ENCODE data around the gene RYR3.

GRCh38 chr15:33518421-33518820 lies 207.7 kb downstream of the RYR3 start:
- TF ChIP-seq CTCF (IDR thresholded peaks at IDR 0.05; ENCODE audit: insufficient read depth, low read length, poor library complexity, severe bottlenecking): no peak
- no peak for TF ChIP-seq EZH2phosphoT487 (conservative IDR thresholded peaks at IDR 0.05; ENCODE audit: low read length)

All from SU-DHL-6 (cell line).